BE2C (cell line): Measurements from ENCODE around the gene ARPC5.
"Not testable (repeated sequence)": the region's sequence is repeated elsewhere in the genome, so short reads cannot be mapped to it uniquely, and the experiment has no call there.

ENCODE experiments used
- DNase-seq: peaks from one replicate; pipeline ENCODE4 v3.0.0-alpha.2; 2020
- H3K27me3 ChIP-seq: fragments of 250-450 bp; sonication (Bioruptor Pico); 2 replicates; pipeline ENCODE4 v1.5.1; 2020; ENCODE audit warnings: mild to moderate bottlenecking
- H3K36me3 ChIP-seq: fragments of 250-450 bp; sonication (Bioruptor Pico); 2 replicates; pipeline ENCODE4 v1.5.1; 2020; ENCODE audit warnings: mild to moderate bottlenecking
- H3K4me1 ChIP-seq: fragments of 250-450 bp; sonication (Bioruptor Pico); 2 replicates; pipeline ENCODE4 v1.5.1; 2020
- H3K4me3 ChIP-seq: 2 replicates; pipeline ENCODE4 v1.5.1; 2011; ENCODE audit warnings: low read depth, low read length
- H3K9me3 ChIP-seq: fragments of 250-450 bp; sonication (Bioruptor Pico); 2 replicates; pipeline ENCODE4 v1.5.1; 2020
- CTCF ChIP-seq: IDR thresholded peaks from 2 replicates; pipeline ENCODE4 v1.5.1; 2012; ENCODE audit warnings: mild to moderate bottlenecking, low read depth, low read length

Gene ARPC5

GRCh38 chr1:183622884-183623785, 12.4 kb downstream of the ARPC5 start:
- H3K4me3 ChIP-seq, result no peak overlapping the region
- peak; percentile 72 for DNase-seq
- peak; percentile 91 for TF ChIP-seq CTCF

GRCh38 chr1:183622013-183622412, 13.6 kb downstream of the ARPC5 start:
- no peak for DNase-seq

More at GRCh38 chr1:183622884-183623785, 12.4 kb downstream of the ARPC5 start:
- no peaks in the 10 kb centered on the region for H3K4me1 ChIP-seq
- no peaks in the 10 kb centered on the region for H3K9me3 ChIP-seq
- no peaks in the 10 kb centered on the region for H3K36me3 ChIP-seq
- no peaks in the 10 kb centered on the region for H3K27me3 ChIP-seq

GRCh38 chr1:183620311-183620710, 15.3 kb downstream of the ARPC5 start:
- H3K9me3 ChIP-seq, result no peaks in the 10 kb centered on the region

More at GRCh38 chr1:183622013-183622412, 13.6 kb downstream of the ARPC5 start:
- no peaks in the 10 kb centered on the region for H3K4me1 ChIP-seq
- TF ChIP-seq CTCF, result no peak
- H3K9me3 ChIP-seq, result no peaks in the 10 kb centered on the region
- no peaks in the 10 kb centered on the region for H3K27me3 ChIP-seq
- no peaks in the 10 kb centered on the region for H3K36me3 ChIP-seq
- H3K4me3 ChIP-seq, result no peak overlapping the region

GRCh38 chr1:183619781-183620180, 15.8 kb downstream of the ARPC5 start:
- TF ChIP-seq CTCF, result no peak

More at GRCh38 chr1:183620311-183620710, 15.3 kb downstream of the ARPC5 start:
- no peaks in the 10 kb centered on the region for H3K27me3 ChIP-seq
- no peak overlapping the region for H3K4me3 ChIP-seq
- no peak for TF ChIP-seq CTCF
- no peaks in the 10 kb centered on the region for H3K36me3 ChIP-seq
- no peaks in the 10 kb centered on the region for H3K4me1 ChIP-seq
- DNase-seq, result no peak

GRCh38 chr1:183618202-183618601, 17.4 kb downstream of the ARPC5 start:
- H3K36me3 ChIP-seq, DNase-seq, H3K9me3 ChIP-seq: not testable (repeated sequence)

More at GRCh38 chr1:183619781-183620180, 15.8 kb downstream of the ARPC5 start:
- Histone ChIP-seq H3K4me3 (no peak overlapping the region), H3K9me3 (no peaks in the 10 kb centered on the region), H3K4me1 (no peaks in the 10 kb centered on the region), H3K36me3 (no peaks in the 10 kb centered on the region), H3K27me3 (no peaks in the 10 kb centered on the region)
- DNase-seq, result no peak

GRCh38 chr1:183612975-183613374, 22.6 kb downstream of the ARPC5 start:
- H3K36me3 ChIP-seq, H3K4me1 ChIP-seq, DNase-seq, H3K27me3 ChIP-seq, H3K4me3 ChIP-seq, H3K9me3 ChIP-seq: not testable (repeated sequence)

More at GRCh38 chr1:183618202-183618601, 17.4 kb downstream of the ARPC5 start:
- H3K27me3 ChIP-seq, H3K4me1 ChIP-seq, H3K4me3 ChIP-seq: not testable (repeated sequence)

- H3K4me1 ChIP-seq, result no peaks in the 10 kb centered on the region
- H3K27me3 ChIP-seq, result no peaks in the 10 kb centered on the region
- H3K4me3 ChIP-seq, result no peak overlapping the region
- TF ChIP-seq CTCF, result no peak
- DNase-seq, result no peak
- H3K36me3 ChIP-seq, result no peaks in the 10 kb centered on the region
- no peaks in the 10 kb centered on the region for H3K9me3 ChIP-seq
These were observed 23.2 kb downstream of the ARPC5 start for GRCh38 chr1:183612407-183612806.
